NCI-H1092 treated with DMSO at 0.1 percent for 48 hours (cell line): ENCODE measurements around the gene ZEB1.
A peak's percentile ranks its signal among the peaks of the same experiment; 100 is the strongest.
"Not testable (repeated sequence)": the region's sequence is repeated elsewhere in the genome, so short reads cannot be mapped to it uniquely, and the experiment has no call there.

Source experiments
- DNase-seq: peaks from one replicate; lab custom pipeline; 2025; lab: John Stamatoyannopoulos, UW

Gene ZEB1

DNA sequence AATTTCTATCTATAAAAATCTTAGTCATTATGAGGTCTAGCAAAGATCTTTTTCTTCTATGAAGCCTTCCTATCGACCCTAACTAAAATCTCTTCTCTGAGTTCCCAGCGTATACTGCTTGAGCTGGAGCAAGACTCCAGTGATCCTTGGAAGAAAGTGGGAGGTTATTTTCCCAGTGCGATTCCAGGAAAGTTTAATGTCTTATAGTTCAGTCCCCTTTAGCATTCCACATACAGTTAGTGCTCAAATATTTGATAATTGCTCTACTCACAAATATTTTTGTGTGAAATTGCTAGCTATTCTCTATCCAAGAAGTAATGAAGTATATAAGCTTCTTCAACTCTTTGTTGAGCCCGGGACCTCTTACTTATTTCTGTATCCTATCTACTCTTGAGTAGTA is 47.7 kb downstream of the ZEB1 start:
- no peak for DNase-seq

DNA sequence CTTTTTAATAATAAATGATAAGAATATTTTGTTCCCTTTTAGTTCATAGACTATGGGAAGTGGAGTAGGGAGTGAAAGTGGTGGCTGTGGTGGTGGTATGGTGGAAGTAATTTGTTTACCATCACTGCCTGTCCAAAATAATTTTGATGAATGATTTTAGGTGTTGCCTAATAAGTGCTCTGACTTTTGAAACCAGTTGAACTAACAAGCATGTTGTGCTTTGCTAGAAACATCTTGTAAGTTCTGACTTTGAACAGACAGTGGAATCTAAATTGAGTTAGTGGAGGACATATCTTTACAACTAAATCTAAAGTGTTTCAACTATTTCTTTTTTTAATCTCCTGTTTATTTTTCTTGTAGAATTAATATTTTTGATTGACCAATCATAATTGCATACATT is 49.7 kb downstream of the ZEB1 start:
- DNase-seq = no peak

DNA sequence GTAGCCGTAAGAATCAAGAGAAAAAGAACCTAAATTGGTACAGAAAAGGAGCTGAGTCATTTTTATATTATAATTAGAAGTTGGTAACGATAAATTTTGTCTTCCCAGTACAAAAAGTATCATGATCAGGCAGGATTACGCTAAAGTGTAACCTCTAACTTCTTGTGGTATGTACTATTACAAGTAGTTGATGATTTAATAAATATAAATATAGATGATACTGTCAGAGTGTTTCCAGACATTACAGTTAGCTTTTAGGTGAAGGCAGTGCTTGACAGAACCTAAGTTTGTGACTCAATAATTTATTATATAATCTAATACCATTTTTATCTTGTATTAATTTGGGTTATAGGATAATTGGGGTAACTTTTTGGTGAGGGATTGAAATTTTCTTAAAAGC is 53.4 kb downstream of the ZEB1 start:
- DNase-seq = no peak

DNA sequence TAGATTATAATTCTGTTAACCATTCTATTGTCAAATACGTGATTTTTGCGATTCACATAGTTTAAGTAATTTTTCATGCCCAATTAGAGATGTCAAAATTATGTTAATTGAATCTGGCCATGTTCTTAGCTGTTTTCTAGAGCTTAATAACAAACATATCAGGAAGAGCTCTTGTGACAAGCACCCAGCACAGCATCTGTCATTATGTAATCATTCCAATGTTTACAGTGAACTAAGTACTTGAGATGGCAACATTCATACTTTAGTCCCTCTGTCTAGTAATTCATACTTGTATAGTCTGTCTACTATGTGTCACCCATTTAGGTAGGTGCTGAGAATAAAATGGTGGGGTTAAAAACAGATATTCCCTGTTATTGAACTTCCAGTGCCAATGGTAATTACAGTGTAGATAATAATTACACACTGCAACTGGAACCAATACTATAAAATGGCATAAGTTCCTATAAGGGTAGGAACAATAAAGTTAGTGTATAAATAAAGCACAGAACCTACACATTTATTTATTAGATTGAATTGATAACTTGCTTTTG is 55.2 kb downstream of the ZEB1 start:
- DNase-seq = no peak

DNA sequence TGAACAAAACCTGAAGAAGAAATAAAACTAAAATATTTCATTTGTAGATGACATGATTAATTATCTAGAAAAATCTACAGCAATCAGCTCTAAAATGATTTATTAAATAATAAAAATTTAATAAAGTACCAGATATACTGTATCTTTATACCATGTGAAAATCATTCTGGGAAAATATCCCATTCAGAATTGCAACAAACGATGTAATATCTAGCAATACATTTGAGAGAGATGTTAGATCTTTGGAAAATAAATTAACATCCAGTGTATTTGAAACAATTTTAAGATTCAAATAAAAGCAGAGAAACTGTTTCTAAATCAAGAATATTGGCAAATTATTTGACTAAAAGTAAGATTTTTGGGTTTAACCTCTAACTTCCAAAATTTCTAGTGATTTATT is 62.2 kb downstream of the ZEB1 start:
- DNase-seq = no peak

DNA sequence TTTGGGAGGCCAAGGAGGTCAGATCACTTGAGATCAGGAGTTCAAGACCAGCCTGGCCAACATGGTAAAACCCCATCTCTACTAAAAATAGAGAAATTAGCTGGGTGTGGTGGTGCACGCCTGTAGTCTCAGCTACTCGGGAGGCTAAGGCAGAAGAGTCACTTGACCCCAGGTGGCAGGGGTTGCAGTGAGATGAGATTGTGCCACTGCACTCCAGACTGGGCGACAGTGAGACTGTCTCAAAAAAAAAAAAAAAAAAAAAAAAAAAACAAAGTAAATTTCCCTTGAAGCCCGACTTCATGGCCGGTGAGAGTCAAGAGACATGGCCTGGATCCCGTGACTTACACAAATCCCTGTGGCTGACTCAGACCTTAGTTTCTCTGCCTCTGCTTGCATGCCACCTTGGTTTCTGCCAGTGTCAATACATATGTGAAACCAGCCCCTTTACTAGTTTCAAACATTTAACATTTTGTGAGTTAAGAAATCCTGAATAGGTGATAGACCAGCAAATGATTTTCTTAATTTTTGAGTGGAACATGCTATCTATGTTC is 62.8 kb downstream of the ZEB1 start:
- no peak for DNase-seq

DNA sequence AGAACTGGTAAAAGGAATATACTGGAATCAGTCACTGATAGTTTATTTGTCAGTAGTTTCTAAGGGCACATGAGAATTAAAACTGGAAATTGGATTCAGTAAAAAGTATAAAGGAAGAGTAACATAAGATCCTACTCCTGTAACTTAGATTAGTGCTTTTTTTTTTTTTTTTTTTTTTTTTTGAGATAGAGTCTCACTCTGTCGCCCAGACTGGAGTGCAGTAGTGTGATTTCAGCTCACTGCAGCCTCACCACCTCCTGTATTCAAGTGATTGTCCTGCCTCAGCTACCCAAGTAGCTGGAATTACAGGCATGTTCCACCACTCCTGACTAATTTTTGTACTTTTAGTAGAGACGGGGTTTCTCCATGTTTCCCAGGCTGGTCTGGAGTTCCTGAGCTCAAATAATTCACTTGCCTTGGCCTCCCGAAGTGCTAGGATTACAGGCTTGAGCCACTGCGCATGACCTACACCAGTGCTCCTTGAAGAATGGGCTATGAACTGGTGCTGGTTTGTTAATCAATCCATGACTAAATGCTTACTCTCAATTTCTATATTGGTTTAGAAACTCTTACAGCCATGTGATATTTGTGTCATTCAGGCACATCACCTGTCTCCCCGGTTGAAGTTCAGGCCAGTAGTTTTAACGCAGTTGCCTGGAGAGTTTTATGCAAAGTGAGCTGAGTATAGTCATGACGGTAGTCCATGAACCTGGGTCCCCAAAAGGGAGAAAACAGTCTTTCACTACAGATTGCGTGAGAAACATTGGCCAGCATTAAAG is 65.0 kb downstream of the ZEB1 start:
- no peak for DNase-seq

DNA sequence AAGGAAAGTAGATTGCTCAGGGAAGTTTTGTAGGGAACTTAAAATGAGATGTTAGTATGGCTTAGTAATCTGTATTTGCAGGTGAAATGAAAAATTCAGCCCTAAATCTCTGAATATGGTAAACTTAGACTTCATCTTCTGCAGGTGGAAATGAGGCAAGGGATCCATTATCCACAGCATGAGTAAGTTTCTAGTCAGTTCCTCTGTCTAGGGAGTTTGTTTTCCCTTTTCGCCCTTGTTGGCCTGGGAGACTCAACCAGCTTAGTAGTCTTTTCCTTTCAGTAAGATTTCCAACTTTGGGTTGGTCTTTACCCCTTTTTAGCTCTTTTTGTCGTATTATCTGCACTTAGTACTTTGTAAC is 65.6 kb downstream of the ZEB1 start:
- DNase-seq = no peak

DNA sequence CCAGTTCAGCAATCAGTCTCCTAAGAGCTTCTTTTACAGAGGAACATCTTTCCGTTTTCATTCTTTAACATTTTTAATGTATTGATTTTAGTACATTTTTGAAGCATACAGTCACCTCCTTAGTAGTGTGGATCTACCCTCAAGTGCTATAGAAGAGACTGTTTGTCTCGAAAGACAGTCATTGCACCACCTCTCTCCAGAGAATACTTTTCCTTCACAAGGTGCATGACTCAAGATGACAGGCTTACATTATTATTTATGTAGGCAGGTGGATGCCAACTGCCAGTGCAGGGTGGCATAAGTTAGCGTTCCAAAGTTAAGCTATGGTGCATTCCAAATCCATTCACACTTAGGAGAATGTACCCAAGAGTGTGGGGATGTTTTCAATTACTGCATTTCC is 71.8 kb downstream of the ZEB1 start:
- DNase-seq = no peak

DNA sequence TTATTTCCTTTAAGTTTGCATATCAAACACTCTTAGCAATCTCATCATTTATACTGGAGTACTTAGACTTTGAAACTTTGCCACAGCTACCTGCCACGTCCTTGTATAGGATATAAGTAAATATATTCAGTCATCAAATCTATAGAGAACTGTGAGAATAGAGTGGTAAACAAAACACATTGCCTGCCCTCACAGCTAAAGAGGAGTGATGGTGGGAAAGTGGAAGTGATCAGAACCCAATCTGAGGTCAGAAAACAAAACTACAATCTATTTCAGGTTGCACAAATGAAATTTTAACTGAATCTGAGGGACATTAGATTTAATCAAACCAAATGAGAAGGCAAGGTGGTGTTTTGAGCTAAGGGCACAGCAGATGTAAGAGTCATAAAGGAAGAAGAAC is 74.8 kb downstream of the ZEB1 start:
- no peak for DNase-seq

DNA sequence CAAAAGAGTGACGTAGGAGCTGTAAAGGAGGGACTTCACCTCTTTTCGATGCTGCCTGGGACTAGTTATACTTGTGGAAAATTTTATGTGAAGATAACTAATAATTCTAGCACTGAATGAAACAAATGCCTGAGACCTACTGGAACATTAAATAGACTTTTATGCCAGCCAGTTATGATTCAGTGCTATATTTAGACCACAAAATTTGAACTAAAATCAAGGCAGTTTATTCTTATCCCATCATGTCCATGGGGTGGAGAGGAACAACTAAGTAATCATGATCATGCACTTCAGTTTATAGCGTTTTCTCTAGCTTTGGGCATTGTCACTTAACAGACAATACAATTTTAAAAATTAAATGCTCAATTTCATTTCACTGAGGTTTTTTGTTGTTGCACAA is 76.7 kb downstream of the ZEB1 start:
- no peak for DNase-seq

DNA sequence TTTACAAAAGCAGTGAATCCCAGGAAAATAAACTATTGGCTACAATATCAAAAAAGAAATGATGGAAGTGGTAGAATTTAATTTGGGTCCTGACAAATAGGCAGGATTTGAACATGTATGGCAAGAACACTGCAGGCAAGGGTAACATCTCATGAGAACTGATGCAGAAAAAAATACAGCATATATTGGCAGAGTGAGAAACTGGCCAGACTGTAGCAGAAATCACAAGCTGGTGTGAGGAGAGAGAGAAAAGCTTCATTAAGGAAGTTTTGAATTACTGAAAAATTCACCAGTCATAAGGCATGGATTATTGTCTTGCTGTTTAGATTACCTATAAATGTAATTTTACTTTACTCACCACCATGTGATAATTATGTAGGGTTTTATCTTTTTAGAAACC is 77.4 kb downstream of the ZEB1 start:
- no peak for DNase-seq

DNA sequence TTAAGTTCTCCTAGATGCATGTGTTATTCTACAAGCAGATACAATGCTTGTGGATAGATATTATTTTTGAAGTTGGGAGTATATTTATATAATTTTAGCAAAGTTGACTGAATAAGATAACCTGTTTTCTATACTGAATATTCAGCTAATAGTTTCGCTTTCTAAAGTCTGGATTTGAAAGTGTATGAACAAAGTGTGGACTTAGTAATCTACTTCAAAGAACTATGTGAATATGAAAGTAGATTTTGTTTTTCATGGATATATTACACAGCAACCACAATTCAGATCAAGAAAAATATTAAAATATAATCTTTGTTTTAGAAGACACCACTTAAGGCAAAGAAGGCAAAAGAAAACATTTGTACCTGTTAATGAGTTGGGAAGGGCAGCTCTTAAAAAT is 78.8 kb downstream of the ZEB1 start:
- DNase-seq = no peak

DNA sequence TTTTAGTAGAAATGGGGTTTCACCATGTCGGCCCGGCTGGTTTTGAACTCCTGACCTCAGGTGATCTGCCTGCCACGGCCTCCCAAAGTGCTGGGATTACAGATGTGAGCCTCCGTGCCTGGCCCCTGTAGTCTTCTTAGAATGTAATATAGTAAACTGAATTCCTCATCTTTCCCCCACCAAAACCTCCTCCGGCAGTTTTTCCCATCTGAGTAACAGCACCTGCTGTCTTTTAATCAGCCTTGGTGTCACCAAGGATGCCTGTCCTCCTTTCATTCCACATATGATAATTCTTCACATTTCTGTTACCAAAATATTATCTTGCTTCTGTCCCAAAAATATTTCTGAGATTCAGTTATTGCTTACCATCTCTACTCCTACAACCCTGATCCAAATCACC is 80.2 kb downstream of the ZEB1 start:
- DNase-seq = no peak

DNA sequence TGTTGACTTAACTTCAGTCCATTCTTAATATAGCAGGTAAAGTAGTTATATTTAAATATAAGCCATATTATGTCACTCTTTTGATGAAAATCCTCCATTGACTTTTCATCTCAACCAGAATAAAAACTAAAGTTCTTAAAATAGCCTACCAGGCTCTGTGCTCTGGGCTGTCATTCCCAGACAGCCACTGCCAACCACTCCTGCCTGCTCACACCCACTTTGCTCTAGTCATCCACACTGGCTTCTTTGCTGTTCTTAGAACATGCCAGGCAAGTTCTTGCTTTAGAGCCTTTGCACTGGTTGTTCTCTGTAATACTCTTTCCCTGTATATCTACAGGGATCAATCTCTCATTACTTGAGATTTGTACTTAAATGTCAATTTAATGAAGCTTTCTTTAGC is 80.6 kb downstream of the ZEB1 start:
- no peak for DNase-seq

DNA sequence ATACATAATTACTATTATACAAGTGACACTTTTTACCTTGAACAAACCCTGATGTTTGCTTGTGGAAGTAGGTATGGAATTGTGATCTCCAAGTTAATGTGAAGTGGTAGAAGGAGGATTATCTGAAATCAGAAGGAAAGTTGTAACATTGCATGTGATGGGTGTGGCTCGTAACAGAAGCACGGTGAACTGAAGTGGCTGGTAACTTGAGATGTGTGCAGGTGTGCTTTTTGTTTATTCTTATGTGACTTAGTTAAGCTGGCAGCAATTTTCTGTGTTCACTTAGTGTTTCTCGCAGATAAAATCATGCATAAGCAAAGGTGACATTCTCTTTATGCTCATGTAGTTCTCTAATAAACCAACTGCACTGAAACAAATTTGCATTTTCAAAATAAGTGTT is 82.3 kb downstream of the ZEB1 start:
- peak; percentile 32 for DNase-seq

DNA sequence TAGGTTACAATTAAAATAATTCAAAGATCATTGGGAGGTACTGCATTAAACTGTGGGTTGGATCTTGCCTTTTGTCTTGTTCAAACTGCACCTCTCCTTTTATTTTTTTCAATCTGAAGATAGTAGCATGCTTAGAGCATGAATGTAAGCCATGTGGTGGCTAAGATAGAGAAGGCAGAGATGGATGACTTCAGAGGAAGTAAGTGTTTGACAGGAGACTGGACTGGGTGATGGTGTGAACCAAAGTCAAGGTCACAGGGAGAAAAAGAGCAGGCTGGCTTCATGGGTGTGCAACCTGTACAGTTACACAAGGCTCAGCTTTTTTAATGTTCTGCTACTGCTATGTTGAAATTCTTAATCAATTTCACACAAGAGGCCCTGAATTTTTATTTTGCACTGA is 85.6 kb downstream of the ZEB1 start:
- no peak for DNase-seq

DNA sequence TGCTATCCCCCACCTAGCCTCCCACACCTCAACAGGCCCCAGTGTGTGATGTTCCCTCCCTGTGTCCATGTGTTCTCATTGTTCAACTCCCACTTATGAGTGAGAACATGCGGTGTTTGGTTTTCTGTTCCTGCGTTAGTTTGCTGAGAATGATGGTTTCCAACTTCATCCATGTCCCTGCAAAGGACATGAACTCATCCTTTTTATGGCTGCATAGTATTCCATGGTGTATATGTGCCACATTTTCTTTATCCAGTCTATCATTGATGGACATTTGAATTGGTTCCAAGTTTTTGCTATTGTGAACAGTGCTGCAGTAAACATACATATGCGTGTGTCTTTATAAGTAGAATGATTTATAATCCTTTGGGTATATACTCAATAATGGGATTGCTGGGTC is 86.8 kb downstream of the ZEB1 start:
- not testable (repeated sequence) for DNase-seq

DNA sequence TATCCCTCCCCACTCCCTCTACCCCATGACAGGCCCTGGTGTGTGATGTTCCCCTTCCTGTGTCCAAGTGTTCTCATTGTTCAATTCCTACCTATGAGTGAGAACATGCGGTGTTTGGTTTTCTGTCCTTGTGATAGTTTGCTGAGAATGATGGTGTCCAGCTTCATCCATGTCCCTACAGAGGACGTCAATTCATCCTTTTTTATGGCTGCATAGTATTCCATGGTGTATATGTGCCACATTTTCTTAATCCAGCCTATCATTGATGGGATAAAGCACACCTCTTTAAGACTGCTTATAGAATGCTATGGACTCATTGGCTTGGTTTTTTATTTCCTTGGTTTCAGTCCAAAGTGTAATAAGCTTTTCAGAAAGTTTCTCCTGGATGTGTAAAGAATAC is 93.4 kb downstream of the ZEB1 start:
- not testable (repeated sequence) for DNase-seq

DNA sequence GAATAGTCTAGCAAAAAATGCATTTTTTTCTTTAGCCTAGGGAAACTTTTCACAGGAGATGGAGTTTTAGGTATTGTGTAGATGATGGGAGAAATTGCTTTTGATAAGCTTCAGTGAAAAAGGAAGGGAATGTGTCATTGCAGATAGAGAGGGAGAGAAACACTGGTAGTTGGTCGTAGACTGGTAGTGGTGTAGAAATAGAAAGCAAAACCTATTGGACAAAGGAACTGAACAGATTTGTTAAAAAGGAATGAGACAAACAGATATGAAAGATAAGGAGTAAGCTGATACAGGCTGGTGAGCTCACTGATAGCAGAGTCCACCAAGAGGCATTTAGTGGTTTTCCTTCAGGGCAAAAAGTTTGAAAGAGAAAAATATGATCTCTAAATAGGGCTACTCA is 94.3 kb downstream of the ZEB1 start:
- DNase-seq = no peak

DNA sequence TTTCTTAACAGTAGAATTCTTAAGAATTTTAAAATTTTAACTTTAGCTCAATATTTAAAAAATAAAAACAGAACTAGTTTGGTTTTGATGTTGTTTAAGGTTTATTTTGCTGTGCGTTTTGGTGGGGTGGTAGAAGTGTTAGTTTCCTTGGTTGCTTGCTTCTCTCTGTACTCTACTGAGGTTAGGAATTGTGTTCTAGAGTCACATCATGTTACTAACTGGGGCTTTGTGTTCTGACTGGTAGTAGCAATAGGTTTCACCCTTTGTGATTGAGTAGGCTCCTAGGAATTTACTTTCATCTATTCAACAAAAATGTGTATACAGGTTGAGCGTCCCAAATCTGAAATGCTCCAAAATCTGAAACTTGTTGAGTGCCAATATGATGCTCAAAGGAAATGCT is 99.5 kb downstream of the ZEB1 start:
- no peak for DNase-seq

DNA sequence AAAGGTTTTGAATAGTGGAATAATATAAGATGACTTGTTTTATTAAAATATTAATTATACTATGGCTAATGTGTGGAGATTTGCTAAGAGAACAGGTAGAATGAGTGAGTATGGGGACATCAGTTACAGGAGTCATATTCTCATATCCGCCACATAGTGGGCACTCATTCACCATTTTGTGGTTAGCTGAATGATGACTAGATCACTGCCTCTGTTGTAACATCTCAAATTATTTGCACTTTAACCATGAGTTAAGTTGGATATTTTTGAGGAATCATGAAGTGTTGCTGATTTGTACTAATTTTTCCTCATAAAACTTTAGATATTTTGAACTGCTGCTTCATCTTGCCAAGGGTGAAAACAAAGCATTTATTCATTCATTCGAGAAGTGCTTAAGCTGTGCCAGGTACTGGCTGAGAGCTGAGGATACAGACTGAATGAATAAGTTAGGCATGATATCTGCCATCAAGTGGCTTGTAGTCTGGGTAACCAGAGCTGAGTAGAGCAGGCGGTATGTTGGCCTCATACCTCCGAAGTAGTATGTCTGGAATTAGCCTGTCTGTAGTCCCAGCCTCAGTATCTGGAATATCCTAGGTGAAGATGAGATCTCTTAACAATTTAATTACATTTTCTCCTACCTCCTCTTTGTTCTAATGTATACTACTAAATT is 100.5 kb downstream of the ZEB1 start:
- no peak for DNase-seq

DNA sequence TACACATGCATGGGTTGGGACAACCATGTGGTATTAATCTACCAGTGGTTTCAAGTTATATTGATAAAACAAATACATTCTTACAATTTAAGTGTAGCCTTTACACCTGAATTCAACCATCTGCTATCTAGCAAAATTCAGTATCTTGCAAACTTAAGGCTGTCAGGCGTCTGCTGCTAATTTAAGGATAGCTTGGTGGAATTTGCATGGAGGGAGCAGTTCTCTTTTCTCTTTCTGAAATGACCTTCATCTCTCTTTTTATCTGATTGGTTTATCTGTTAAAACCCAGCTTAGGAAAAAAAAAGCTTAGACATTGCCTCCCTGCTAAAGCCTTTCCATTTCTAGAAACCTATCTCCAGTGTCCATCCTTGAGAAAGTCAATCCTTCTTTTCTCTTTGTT is 102.3 kb downstream of the ZEB1 start:
- DNase-seq = no peak

DNA sequence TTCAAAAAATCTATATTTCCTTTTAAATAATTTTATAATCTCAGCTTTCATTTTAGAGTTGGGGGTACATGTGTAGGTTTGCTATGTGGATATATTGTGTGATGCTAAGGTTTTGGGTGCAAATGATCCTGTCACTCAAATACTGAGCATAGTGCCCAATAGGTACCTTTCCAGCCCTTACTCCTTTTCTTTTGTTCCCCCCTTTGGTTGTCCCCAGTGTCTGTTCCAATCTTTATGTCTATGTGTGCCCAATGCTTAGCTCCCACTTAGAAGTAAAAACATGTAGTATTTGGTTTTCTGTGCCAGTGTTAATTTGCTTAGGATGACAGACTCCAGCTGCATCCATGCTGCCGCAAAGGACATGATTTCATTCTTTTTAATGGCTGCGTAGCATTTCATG is 103.6 kb downstream of the ZEB1 start:
- DNase-seq = no peak
